Vagina (tissue), 2 donors: ENCODE measurements around the gene IL19. TPM values are rescaled to one million over a fixed set of nuclear protein-coding genes. Genes with fewer than 3 reads are reported as not detected.

Experiments used
- DNase-seq, 2 donors: peaks; one replicate each; pipeline ENCODE4 v3.0.0-alpha.2; 2017; ENCODE audit errors: extremely low spot score in 2 of 2
- H3K27ac ChIP-seq: fragments of 200-600 bp; sonication (generic); one replicate; pipeline ENCODE4 v1.5.1; 2019
- H3K27me3 ChIP-seq: fragments of 200-600 bp; sonication (generic); one replicate; pipeline ENCODE4 v1.5.1; 2019
- H3K36me3 ChIP-seq, 2 donors: fragments of 200-600 bp; sonication (generic); one replicate each; pipeline ENCODE4 v1.5.1; 2017 to 2019
- H3K4me1 ChIP-seq: fragments of 200-600 bp; sonication (generic); one replicate; pipeline ENCODE4 v1.5.1; 2019
- H3K4me3 ChIP-seq, 2 donors: fragments of 200-600 bp; sonication (generic); 1 replicate in 1 of 2; 2 replicates in 1 of 2; pipeline ENCODE4 v1.5.1; 2016 to 2019
- H3K9me3 ChIP-seq: fragments of 200-600 bp; sonication (generic); one replicate; pipeline ENCODE4 v1.5.1; 2019
- CTCF ChIP-seq, 3 experiments: fragments of 450-650 bp in 2 of 3; fragments of 200-600 bp in 1 of 3; sonication (generic) in 1 of 3; IDR thresholded peaks; one replicate each; pipeline ENCODE4 v1.5.1; 2017 to 2019; ENCODE audit warnings: antibody characterized with exemption in 3 of 3, mild to moderate bottlenecking in 2 of 3, moderate library complexity in 2 of 3
- POLR2A ChIP-seq, 2 donors: fragments of 450-650 bp; IDR thresholded peaks; one replicate each; pipeline ENCODE4 v1.6.1; 2017; ENCODE audit warnings: antibody characterized with exemption in 2 of 2, mild to moderate bottlenecking in 2 of 2, moderate library complexity in 2 of 2
- POLR2AphosphoS5 ChIP-seq, 2 donors: sonication (generic); formaldehyde crosslinking; IDR thresholded peaks; one replicate each; pipeline ENCODE4 v1.9.0; 2017; ENCODE audit warnings: antibody characterized with exemption in 2 of 2, mild to moderate bottlenecking in 2 of 2, low read depth in 1 of 2; ENCODE audit not compliant: insufficient read depth in 1 of 2
- intact Hi-C: fragments of 100-400 bp; cut with DNase I; formaldehyde crosslinking; loops from one replicate; pipeline ENCODE4 v1.15.1; 2023
- total RNA-seq: library from RNA; depleted of rRNA; stranded (reverse); fragments of >200 nt; gene quantifications from one replicate; pipeline ENCODE4 v1.2.3, GENCODE V29; 2016

The IL19 gene
- total RNA-seq, 1 donor from 2014 or later = not detected

DNA sequence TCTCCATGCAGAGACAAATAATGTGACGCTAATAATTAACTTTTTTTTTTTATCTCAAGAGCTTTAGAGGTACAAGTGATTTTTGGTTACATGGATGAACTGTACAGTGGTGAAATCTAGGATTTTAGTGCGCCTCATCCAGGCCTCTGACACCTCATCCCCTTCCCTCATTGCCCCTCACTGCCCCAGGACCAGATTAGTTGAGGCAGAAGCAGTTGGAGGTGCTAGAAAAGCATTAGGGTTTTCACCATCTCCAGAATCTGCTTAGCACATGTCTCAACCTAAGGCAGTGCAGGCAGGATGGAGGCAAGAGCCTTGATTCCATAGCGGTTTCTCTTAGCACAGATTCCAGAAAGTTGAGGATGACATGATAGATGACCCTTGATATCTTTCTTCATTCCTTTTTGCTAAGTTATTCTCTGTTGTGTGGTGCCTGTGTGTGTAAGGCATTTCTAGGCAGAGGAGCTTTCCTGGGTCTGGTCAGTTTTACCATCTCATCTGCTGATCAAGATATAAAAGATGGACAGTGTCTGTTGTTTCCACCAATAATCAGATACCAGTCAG, 18.0 kb downstream of the IL19 start:
- intact Hi-C loops = no loop called here
- TF ChIP-seq POLR2A (IDR thresholded peaks at IDR 0.05) (no peak), CTCF (IDR thresholded peaks at IDR 0.05) (no peak), POLR2AphosphoS5 (IDR thresholded peaks at IDR 0.05; ENCODE audit: insufficient read depth in 1 of 2, low read depth in 1 of 2) (no peak)
- Histone ChIP-seq H3K9me3 (no peaks in the 10 kb centered on the region), H3K27ac (no peak overlapping the region), H3K4me1 (no peaks in the 10 kb centered on the region), H3K36me3 (no peaks in the 10 kb centered on the region), H3K4me3 (no peak overlapping the region), H3K27me3 (no peaks in the 10 kb centered on the region)
- DNase-seq = no peak

GRCh38 chr1:206790502-206791250, 20.1 kb downstream of the IL19 start:
- TF ChIP-seq POLR2A (IDR thresholded peaks at IDR 0.05) (no peak), CTCF (IDR thresholded peaks at IDR 0.05) (no peak), POLR2AphosphoS5 (IDR thresholded peaks at IDR 0.05; ENCODE audit: insufficient read depth in 1 of 2, low read depth in 1 of 2) (no peak)
- no peak for DNase-seq

GRCh38 chr1:206792939-206793607, 22.5 kb downstream of the IL19 start:
- Histone ChIP-seq H3K9me3 (no peaks in the 10 kb centered on the region), H3K27me3 (no peaks in the 10 kb centered on the region), H3K4me3 (no peak overlapping the region), H3K36me3 (no peaks in the 10 kb centered on the region), H3K27ac (no peak overlapping the region), H3K4me1 (no peaks in the 10 kb centered on the region)
- TF ChIP-seq POLR2AphosphoS5 (IDR thresholded peaks at IDR 0.05; ENCODE audit: insufficient read depth in 1 of 2, low read depth in 1 of 2) (no peak), CTCF (IDR thresholded peaks at IDR 0.05) (no peak), POLR2A (IDR thresholded peaks at IDR 0.05) (no peak)
- no peak for DNase-seq
- intact Hi-C loops = no loop called here

More at GRCh38 chr1:206790502-206791250, 20.1 kb downstream of the IL19 start:
- intact Hi-C loops = no loop called here
- Histone ChIP-seq H3K9me3 (no peaks in the 10 kb centered on the region), H3K4me3 (no peak overlapping the region), H3K27me3 (no peaks in the 10 kb centered on the region), H3K27ac (no peak overlapping the region), H3K4me1 (no peaks in the 10 kb centered on the region), H3K36me3 (no peaks in the 10 kb centered on the region)

- Histone ChIP-seq H3K9me3 (no peaks in the 10 kb centered on the region), H3K27me3 (no peaks in the 10 kb centered on the region), H3K27ac (no peak overlapping the region), H3K36me3 (no peaks in the 10 kb centered on the region), H3K4me1 (no peaks in the 10 kb centered on the region), H3K4me3 (no peak overlapping the region)
- TF ChIP-seq POLR2AphosphoS5 (IDR thresholded peaks at IDR 0.05; ENCODE audit: insufficient read depth in 1 of 2, low read depth in 1 of 2) (no peak), POLR2A (IDR thresholded peaks at IDR 0.05) (no peak), CTCF (IDR thresholded peaks at IDR 0.05) (no peak)
- intact Hi-C loops = no loop called here
- DNase-seq = no peak
Observed at GRCh38 chr1:206793620-206794019, 23.0 kb downstream of the IL19 start.
